CD14-positive monocyte (primary cell): ENCODE data around the gene PHACTR4. TPM values are rescaled to one million over a fixed set of nuclear protein-coding genes. Genes with fewer than 3 reads are reported as not detected.
"Not testable (repeated sequence)": the region's sequence is repeated elsewhere in the genome, so short reads cannot be mapped to it uniquely, and the experiment has no call there.

Experiments
- DNase-seq, 3 donors: peaks; one replicate each; pipeline ENCODE4 v3.0.0-alpha.2; 2011 to 2022
- H2AFZ ChIP-seq: 2 replicates; pipeline ENCODE4 v1.6.0; 2012; ENCODE audit warnings: mild to moderate bottlenecking, low read depth, low read length, inconsistent platforms; ENCODE audit not compliant: insufficient read depth, poor library complexity, severe bottlenecking
- H3K27ac ChIP-seq, 2 donors: 1 replicate in 1 of 2; 2 replicates in 1 of 2; pipeline ENCODE4 v1.5.1; 2012 to 2013; ENCODE audit warnings: low read length in 2 of 2, control low read depth in 1 of 2, inconsistent platforms in 1 of 2, low read depth in 1 of 2, mild to moderate bottlenecking in 1 of 2
- H3K27me3 ChIP-seq, 2 donors: one replicate each; pipeline versions ENCODE4 v1.6.0 to v1.6.1; 2011 to 2013; ENCODE audit warnings: low read length in 2 of 2; ENCODE audit not compliant: control insufficient read depth in 2 of 2, insufficient read depth in 2 of 2
- H3K36me3 ChIP-seq, 2 donors: replicated peaks in 1 of 2; 1 replicate in 1 of 2; 2 replicates in 1 of 2; pipeline versions ENCODE4 v1.5.1 to v1.6.1; 2012 to 2013; ENCODE audit warnings: low read length in 2 of 2, control low read depth in 1 of 2, inconsistent platforms in 1 of 2, mild to moderate bottlenecking in 1 of 2; ENCODE audit not compliant: insufficient read depth in 2 of 2, control insufficient read depth in 1 of 2
- H3K4me1 ChIP-seq, 2 donors: 1 replicate in 1 of 2; 2 replicates in 1 of 2; pipeline versions ENCODE4 v1.5.1 to v1.6.1; 2012 to 2013; ENCODE audit warnings: low read length in 2 of 2, control low read depth in 1 of 2, inconsistent platforms in 1 of 2, mild to moderate bottlenecking in 1 of 2, moderate library complexity in 1 of 2; ENCODE audit not compliant: insufficient read depth in 2 of 2, control insufficient read depth in 1 of 2
- H3K4me2 ChIP-seq: replicated peaks from 2 replicates; pipeline ENCODE3; 2012; ENCODE audit warnings: low read length, moderate library complexity, mild to moderate bottlenecking; ENCODE audit not compliant: poor library complexity, severe bottlenecking; ENCODE audit errors: extremely low read depth
- H3K4me3 ChIP-seq, 3 experiments: fragments of 200-600 bp in 1 of 3; sonication (generic) in 1 of 3; replicated peaks in 1 of 3; 1 replicate in 2 of 3; 2 replicates in 1 of 3; pipeline ENCODE4 v1.5.1; 2011 to 2013; ENCODE audit warnings: low read length in 3 of 3, mild to moderate bottlenecking in 3 of 3, control low read depth in 2 of 3, low read depth in 2 of 3, inconsistent platforms in 1 of 3, moderate library complexity in 1 of 3
- H3K79me2 ChIP-seq: 2 replicates; pipeline ENCODE4 v1.6.0; 2012; ENCODE audit warnings: mild to moderate bottlenecking, control low read depth, inconsistent platforms, low read length, moderate library complexity; ENCODE audit not compliant: insufficient read depth
- H3K9ac ChIP-seq: 2 replicates; pipeline ENCODE4 v1.6.0; 2017; ENCODE audit warnings: low read length, mild to moderate bottlenecking; ENCODE audit not compliant: insufficient read depth, poor library complexity, severe bottlenecking
- H3K9me3 ChIP-seq, 2 donors: replicated peaks in 1 of 2; 1 replicate in 1 of 2; 2 replicates in 1 of 2; pipeline versions ENCODE4 v1.5.1 to v1.6.1; 2012 to 2013; ENCODE audit warnings: low read length in 2 of 2, control low read depth in 1 of 2; ENCODE audit not compliant: control insufficient read depth in 1 of 2, insufficient read depth in 1 of 2
- H4K20me1 ChIP-seq: 2 replicates; pipeline ENCODE4 v1.6.0; 2012; ENCODE audit warnings: mild to moderate bottlenecking, low read length, control low read depth, moderate library complexity; ENCODE audit not compliant: insufficient read depth
- H3K27ac Mint-ChIP-seq, 7 donors: one replicate each; pipeline ENCODE4 v1.8.0; 2020; ENCODE audit warnings: mild to moderate bottlenecking in 7 of 7, mixed read lengths in 7 of 7, moderate library complexity in 6 of 7, inconsistent platforms in 2 of 7
- H3K27me3 Mint-ChIP-seq, 3 donors: one replicate each; pipeline ENCODE4 v1.8.0; 2021 to 2022; ENCODE audit warnings: low read depth in 3 of 3, mild to moderate bottlenecking in 3 of 3, mixed read lengths in 3 of 3, moderate library complexity in 3 of 3, inconsistent platforms in 1 of 3
- H3K36me3 Mint-ChIP-seq, 2 donors: one replicate each; pipeline ENCODE4 v1.8.0; 2020; ENCODE audit warnings: mixed read lengths in 2 of 2, inconsistent platforms in 1 of 2, mild to moderate bottlenecking in 1 of 2
- H3K4me1 Mint-ChIP-seq: one replicate; pipeline ENCODE4 v1.8.0; 2020; ENCODE audit warnings: mild to moderate bottlenecking, mixed read lengths
- H3K4me3 Mint-ChIP-seq, 2 donors: one replicate each; pipeline ENCODE4 v1.8.0; 2020; ENCODE audit warnings: mild to moderate bottlenecking in 2 of 2, mixed read lengths in 2 of 2, moderate library complexity in 1 of 2
- H3K9me3 Mint-ChIP-seq, 7 donors: one replicate each; pipeline ENCODE4 v1.8.0; 2020 to 2022; ENCODE audit warnings: mixed read lengths in 7 of 7, mild to moderate bottlenecking in 6 of 7, moderate library complexity in 6 of 7, inconsistent platforms in 2 of 7
- WGBS: methylation state at CpG from one replicate; pipeline ENCODE4 v1.1.5; 2013; ENCODE audit warnings: missing lambda C conversion rate; ENCODE audit not compliant: insufficient coverage; 5-methylcytosine and 5-hydroxymethylcytosine counted together
- intact Hi-C, 2 donors: fragments of 100-400 bp; cut with micrococcal nuclease; formaldehyde crosslinking; loops; one replicate each; pipeline versions ENCODE4 v1.15.0 to v1.15.1; 2023
- polyA plus RNA-seq, 3 donors: library from polyadenylated mRNA; depleted of rRNA in 1 of 3; unstranded in 2 of 3; stranded (reverse) in 1 of 3; fragments of 300-500 nt in 2 of 3; fragments of >200 nt in 1 of 3; fragmentation: Illumina TruSeq in 2 of 3; gene quantifications; 1 replicate in 2 of 3; 2 replicates in 1 of 3; pipeline ENCODE4 v1.2.3, GENCODE V29; 2012 to 2021
- TF ChIP-seq, protein P1 (sequence below): fragments of 200-600 bp; IDR thresholded peaks from one replicate; pipeline ENCODE4 v1.8.0; 2022; ENCODE audit warnings: antibody characterized with exemption, mild to moderate bottlenecking

PHACTR4 gene
- polyA plus RNA-seq, 3 donors = 2.9 to 9.7 (median 2.9) TPM

DNA sequence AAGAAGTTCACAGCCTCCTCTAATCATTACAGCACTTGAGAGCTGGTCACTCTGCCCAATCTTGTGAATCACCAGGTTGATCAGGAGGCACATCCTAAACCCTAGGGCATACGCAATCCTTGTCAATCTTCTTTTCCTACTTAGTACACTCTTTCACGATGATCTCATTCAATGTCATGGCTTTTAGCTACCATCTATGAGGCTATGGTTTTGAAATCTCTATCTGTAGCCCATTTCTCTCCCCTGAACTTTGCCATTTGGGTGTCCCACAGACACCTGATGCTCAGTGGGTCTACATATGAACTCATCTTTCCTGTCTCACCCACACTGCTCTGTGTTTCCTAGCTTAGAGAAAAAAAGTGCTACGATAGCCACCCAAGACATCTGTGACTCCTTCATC is 42.6 kb upstream of the PHACTR4 start:
- Histone ChIP-seq H3K79me2 (peaks cover 29% of the 10 kb centered on the region), H4K20me1 (no peaks in the 10 kb centered on the region), H3K4me3 (peak overlapping the region in 1 of 3 experiments; percentile 32), H3K9ac (no peak overlapping the region), H2AFZ (peak overlapping the region; percentile 29), H3K27ac (peak overlapping the region in 1 of 2 donors; percentile 68), H3K4me1 (peaks cover 33 to 35% of the 10 kb centered on the region in 2 donors), H3K4me2 (peak overlapping the region; percentile 1), H3K27me3 (no peaks in the 10 kb centered on the region), H3K9me3 (no peaks in the 10 kb centered on the region), H3K36me3 (peaks cover 9 to 16% of the 10 kb centered on the region in 2 donors)
- WGBS = 60% methylated on average over 1 of the region's 3 CpGs
- DNase-seq = peak; percentile 36 to 77 (median 60)
- peak overlapping the region; percentile 47 to 98 (median 89) for H3K27ac Mint-ChIP-seq
- H3K27me3 Mint-ChIP-seq = peaks cover 0 to 6% (median 1%) of the 10 kb centered on the region in 3 donors
- peaks cover 10 to 12% of the 10 kb centered on the region in 2 donors for H3K36me3 Mint-ChIP-seq
- peaks cover 32% of the 10 kb centered on the region for H3K4me1 Mint-ChIP-seq
- no peak overlapping the region for H3K4me3 Mint-ChIP-seq
- intact Hi-C loops = loop anchor here (2.0 to 5.0 kb wide), 2 partner anchors 42 to 80 kb away; no protein-coding TSS in a partner anchor
- H3K9me3 Mint-ChIP-seq = peaks cover 0 to 5% (median 0%) of the 10 kb centered on the region in 7 donors
- TF ChIP-seq, protein P1, sequence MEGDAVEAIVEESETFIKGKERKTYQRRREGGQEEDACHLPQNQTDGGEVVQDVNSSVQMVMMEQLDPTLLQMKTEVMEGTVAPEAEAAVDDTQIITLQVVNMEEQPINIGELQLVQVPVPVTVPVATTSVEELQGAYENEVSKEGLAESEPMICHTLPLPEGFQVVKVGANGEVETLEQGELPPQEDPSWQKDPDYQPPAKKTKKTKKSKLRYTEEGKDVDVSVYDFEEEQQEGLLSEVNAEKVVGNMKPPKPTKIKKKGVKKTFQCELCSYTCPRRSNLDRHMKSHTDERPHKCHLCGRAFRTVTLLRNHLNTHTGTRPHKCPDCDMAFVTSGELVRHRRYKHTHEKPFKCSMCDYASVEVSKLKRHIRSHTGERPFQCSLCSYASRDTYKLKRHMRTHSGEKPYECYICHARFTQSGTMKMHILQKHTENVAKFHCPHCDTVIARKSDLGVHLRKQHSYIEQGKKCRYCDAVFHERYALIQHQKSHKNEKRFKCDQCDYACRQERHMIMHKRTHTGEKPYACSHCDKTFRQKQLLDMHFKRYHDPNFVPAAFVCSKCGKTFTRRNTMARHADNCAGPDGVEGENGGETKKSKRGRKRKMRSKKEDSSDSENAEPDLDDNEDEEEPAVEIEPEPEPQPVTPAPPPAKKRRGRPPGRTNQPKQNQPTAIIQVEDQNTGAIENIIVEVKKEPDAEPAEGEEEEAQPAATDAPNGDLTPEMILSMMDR = no peak

DNA sequence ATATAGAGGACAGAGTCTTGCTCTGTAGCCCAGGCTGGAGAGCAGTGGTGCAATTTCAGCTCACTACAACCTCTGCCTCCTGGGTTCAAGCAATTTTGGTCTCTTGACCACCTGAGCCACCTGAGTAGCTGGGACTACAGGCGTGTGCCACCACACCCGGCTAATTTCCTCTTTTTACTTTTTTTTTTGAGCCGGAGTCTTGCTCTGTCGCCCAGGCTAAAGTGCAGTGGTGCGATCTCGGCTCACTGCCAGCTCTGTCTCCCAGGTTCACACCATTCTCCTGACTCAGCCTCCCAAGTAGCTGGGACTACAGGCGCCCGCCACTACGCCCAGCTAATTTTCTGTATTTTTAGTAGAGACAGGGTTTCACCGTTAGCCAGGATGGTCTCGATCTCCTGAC is 42.1 kb upstream of the PHACTR4 start:
- Histone ChIP-seq H3K79me2 (peaks cover 33% of the 10 kb centered on the region), H3K27ac (peak overlapping the region in 1 of 2 donors; percentile 68), H3K4me1 (peaks cover 33 to 35% of the 10 kb centered on the region in 2 donors), H3K36me3 (peaks cover 13 to 20% of the 10 kb centered on the region in 2 donors)
- H3K4me3 Mint-ChIP-seq, H3K9ac ChIP-seq, H4K20me1 ChIP-seq, H3K27me3 ChIP-seq, H3K27me3 Mint-ChIP-seq, H3K4me3 ChIP-seq, H3K9me3 ChIP-seq, H2AFZ ChIP-seq, H3K4me2 ChIP-seq, H3K9me3 Mint-ChIP-seq: not testable (repeated sequence)
- 0% methylated on average over 2 of the region's 11 CpGs for WGBS
- H3K36me3 Mint-ChIP-seq = peaks cover 14 to 16% of the 10 kb centered on the region in 2 donors
- intact Hi-C loops = loop anchor here (2.0 to 5.0 kb wide), 2 partner anchors 43 to 80 kb away; no protein-coding TSS in a partner anchor
- peaks cover 33% of the 10 kb centered on the region for H3K4me1 Mint-ChIP-seq
- peak overlapping the region; percentile 39 to 99 (median 98) for H3K27ac Mint-ChIP-seq
- peak in 1 of 3 donors; percentile 11 for DNase-seq
